ENCODE data around the gene DEFB131B.
"Not testable (repeated sequence)": the region's sequence is repeated elsewhere in the genome, so short reads cannot be mapped to it uniquely, and the experiment has no call there.

- not testable (repeated sequence) for TF ChIP-seq CTCF, EP300, POLR2A (IDR thresholded peaks at IDR 0.05)
Observed at GRCh38 chr11:71885806-71886205, 7.6 kb downstream of the DEFB131B start.
